Ectodermal cell (in vitro differentiated cells): ENCODE measurements around the gene CDC42EP2.

ENCODE experiments used
- H3K27ac ChIP-seq: 2 replicates; pipeline ENCODE4 v1.7.0; 2013; ENCODE audit warnings: mild to moderate bottlenecking, low read depth, low read length; ENCODE audit not compliant: insufficient read depth, poor library complexity, severe bottlenecking
- H3K27me3 ChIP-seq: 2 replicates; pipeline ENCODE4 v1.7.0; 2013; ENCODE audit warnings: mild to moderate bottlenecking, low read length; ENCODE audit not compliant: insufficient read depth, control insufficient read depth, poor library complexity, severe bottlenecking
- H3K36me3 ChIP-seq: one replicate; pipeline ENCODE4 v1.7.0; 2013; ENCODE audit warnings: low read length; ENCODE audit not compliant: control insufficient read depth, insufficient read depth
- H3K4me1 ChIP-seq: one replicate; pipeline ENCODE4 v1.7.0; 2013; ENCODE audit warnings: low read length; ENCODE audit not compliant: control insufficient read depth, insufficient read depth
- H3K4me3 ChIP-seq: 2 replicates; pipeline ENCODE4 v1.7.0; 2013; ENCODE audit warnings: low read depth, low read length, control low read depth; ENCODE audit not compliant: insufficient read depth
- H3K9me3 ChIP-seq: 2 replicates; pipeline ENCODE4 v1.7.0; 2013; ENCODE audit warnings: mild to moderate bottlenecking, low read length, moderate library complexity; ENCODE audit not compliant: control insufficient read depth
- WGBS, 2 experiments: methylation state at CpG; one replicate each; pipeline ENCODE4 v1.1.7; 2013; ENCODE audit warnings: missing lambda C conversion rate in 2 of 2; 5-methylcytosine and 5-hydroxymethylcytosine counted together

The CDC42EP2 gene

DNA sequence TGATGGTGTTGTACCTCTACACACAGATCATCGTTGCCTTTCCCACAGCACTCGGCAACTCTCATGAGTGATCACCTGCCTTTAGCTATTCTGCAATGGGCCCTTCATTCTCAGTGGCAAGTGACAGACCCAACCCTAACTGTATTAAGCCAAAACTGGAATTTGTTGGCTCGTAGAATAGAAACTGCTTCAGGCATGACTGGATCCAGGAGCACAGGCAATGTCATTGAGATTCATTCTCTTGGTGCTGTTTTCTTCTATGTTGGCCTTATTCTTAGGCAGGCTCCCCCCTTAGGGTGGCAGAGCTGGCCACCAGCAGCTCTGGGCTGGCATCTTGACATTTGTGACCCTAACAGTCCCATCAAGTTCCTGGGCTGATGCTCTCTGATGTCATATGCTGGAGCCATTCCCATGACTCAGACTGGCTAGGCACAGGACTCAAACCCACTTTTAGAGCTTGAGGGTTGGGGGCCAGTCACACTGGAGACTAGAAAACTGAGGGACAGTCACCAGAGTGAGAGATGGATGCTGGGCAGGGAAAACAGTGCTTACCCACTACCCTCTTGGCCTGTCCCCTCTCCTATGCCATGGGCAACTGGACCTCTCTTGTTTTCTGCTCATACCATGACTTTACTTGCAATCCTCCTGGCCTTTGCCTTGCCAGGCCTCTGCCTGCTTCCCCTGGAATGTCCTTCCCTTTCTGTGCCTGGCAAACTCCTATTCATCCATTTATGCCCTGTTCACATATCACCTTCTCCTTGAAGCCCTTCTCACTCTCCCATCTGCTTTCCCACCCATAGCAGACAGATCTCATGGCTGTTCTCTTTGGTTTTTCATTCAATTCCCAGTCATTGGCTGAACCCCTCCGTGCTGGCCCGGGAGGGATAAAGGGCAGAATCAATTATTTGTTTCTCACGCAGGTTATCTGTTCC lies 7.1 kb upstream of the CDC42EP2 start:
- H3K36me3 ChIP-seq = no peaks in the 10 kb centered on the region
- no peak overlapping the region for H3K27ac ChIP-seq
- H3K27me3 ChIP-seq = no peaks in the 10 kb centered on the region
- H3K4me1 ChIP-seq = peaks cover 20% of the 10 kb centered on the region
- WGBS, 2 experiments = 91 to 93% methylated on average over 6 of the region's 6 CpGs
- H3K9me3 ChIP-seq = no peaks in the 10 kb centered on the region
- no peak overlapping the region for H3K4me3 ChIP-seq

- WGBS, 2 experiments = 84 to 88% methylated on average over 7 of the region's 7 CpGs
- no peaks in the 10 kb centered on the region for H3K9me3 ChIP-seq
- no peak overlapping the region for H3K27ac ChIP-seq
- H3K36me3 ChIP-seq = no peaks in the 10 kb centered on the region
- H3K27me3 ChIP-seq = peaks cover 4% of the 10 kb centered on the region
- H3K4me1 ChIP-seq = peaks cover 20% of the 10 kb centered on the region
- no peak overlapping the region for H3K4me3 ChIP-seq
Measured at GRCh38 chr11:65308281-65308891, 6.3 kb upstream of the CDC42EP2 start.

DNA sequence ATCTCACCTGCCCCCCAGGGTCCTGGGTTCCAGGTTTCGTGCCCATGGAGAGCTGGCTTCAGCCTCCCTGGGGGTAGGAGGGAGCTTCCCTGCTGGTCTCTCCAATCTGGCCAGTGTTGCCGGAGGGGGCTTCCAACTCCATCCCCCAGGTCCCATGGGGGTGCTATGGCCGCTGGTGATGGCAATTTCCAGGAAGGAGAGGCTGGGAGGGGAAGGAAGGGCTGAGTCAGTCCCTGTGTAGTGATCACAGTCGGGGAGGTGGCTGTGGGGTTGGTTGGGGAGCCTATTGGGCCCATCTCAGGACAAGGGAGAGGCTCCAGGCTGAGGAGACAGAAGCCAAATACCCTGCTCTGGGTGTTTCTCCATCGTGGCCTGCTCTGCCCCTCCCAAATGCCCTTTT lies 5.7 kb upstream of the CDC42EP2 start:
- Histone ChIP-seq H3K27ac (no peak overlapping the region), H3K4me1 (peaks cover 20% of the 10 kb centered on the region)
- 90 to 95% methylated on average over 5 of the region's 5 CpGs for WGBS, 2 experiments

DNA sequence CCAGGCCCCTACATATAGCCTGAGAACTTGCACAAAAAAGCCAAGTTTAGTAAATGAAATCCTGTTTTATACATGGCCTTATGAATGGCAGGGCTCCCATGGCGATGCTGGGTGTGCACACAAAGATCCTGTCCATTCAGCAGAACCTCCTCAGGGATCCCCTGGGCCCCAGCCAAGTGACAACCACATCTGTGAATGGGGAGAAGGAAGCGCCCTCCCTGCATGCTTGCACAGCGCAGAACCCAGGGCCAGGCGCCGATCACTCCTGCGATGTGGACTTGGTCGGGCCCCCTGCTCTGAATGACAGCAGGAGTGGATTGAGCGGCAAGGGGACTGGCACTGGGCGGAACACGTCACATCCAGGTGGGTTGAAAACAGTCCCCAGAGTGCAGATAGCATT lies 4.5 kb upstream of the CDC42EP2 start:
- Histone ChIP-seq H3K36me3 (no peaks in the 10 kb centered on the region), H3K27ac (peak overlapping the region; percentile 70), H3K4me1 (peaks cover 24% of the 10 kb centered on the region), H3K4me3 (no peak overlapping the region), H3K9me3 (no peaks in the 10 kb centered on the region), H3K27me3 (peaks cover 16% of the 10 kb centered on the region)
- WGBS, 2 experiments = 71 to 72% methylated on average over 10 of the region's 10 CpGs

More for the DNA sequence above, 5.7 kb upstream of the CDC42EP2 start:
- Histone ChIP-seq H3K36me3 (no peaks in the 10 kb centered on the region), H3K9me3 (no peaks in the 10 kb centered on the region), H3K4me3 (no peak overlapping the region), H3K27me3 (peaks cover 11% of the 10 kb centered on the region)

GRCh38 chr11:65310736-65311135 lies 3.9 kb upstream of the CDC42EP2 start:
- peak overlapping the region; percentile 70 for H3K27ac ChIP-seq
- no peak overlapping the region for H3K4me3 ChIP-seq
- peaks cover 16% of the 10 kb centered on the region for H3K27me3 ChIP-seq
- no peaks in the 10 kb centered on the region for H3K9me3 ChIP-seq
- H3K4me1 ChIP-seq = peaks cover 24% of the 10 kb centered on the region
- 35 to 40% methylated on average over 5 to 6 of the region's 6 CpGs for WGBS, 2 experiments
- no peaks in the 10 kb centered on the region for H3K36me3 ChIP-seq

DNA sequence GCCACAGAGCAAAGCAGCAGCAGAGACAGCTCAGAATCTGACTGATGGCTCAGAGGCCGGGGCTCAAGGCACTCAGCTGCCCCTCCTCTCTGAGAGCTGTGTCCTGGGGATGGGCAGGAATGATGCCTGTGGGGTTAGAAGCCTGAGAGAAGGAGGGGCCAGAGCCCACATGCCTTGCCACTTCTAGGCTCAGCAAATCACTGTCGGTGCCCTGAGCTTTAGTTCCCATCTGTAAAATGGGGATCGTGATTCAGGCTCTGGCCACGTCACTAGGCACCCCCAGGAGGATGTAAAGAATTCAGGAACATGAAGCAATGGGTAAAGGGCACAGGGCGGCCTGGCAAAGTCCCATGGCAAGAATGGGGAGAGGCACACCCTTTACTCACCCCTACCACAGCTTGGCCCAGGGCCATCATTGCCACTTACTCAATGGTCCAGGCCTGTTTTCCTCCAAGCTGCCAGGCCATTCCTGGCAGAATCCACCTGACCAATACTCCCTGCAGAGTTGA lies 3.4 kb upstream of the CDC42EP2 start:
- Histone ChIP-seq H3K4me1 (peaks cover 26% of the 10 kb centered on the region), H3K27me3 (peaks cover 19% of the 10 kb centered on the region), H3K27ac (peak overlapping the region; percentile 70), H3K4me3 (no peak overlapping the region), H3K9me3 (no peaks in the 10 kb centered on the region), H3K36me3 (no peaks in the 10 kb centered on the region)
- WGBS, 2 experiments = 64 to 70% methylated on average over 5 of the region's 5 CpGs

DNA sequence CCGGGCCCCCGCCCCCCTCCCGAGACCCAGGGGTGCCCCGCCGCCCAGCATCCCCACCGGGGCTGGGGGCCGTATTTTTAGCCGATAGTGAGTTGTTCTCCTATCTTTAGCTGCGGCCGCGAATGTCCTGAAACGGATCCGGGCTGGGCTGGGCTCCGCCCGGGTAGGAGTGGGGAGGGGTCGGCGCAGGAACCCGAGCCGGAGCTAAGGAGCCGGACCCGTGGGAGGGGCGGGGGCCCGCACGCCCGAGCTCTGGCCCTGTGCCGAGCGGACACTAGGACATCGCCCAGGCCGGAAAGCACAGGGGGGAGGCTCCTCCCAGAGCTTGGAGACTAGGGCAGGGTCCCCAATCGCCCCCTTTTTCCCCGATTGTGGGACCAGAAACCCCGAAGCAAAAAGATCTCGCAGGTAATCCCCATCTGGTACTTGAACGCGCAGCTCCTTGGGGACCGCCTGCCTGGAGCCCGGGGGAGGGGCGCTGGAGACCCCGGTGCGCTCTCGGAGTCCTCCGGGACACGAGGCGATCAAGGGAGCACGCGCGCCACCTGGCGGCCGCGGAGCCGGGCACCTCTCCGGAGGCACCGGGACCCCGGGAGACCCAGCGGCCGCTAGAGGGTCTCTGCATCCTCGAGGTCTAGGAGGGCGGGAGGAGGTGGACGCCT lies 669 bp downstream of the CDC42EP2 start:
- Histone ChIP-seq H3K36me3 (no peaks in the 10 kb centered on the region), H3K9me3 (no peaks in the 10 kb centered on the region), H3K4me3 (peak overlapping the region; percentile 66), H3K27ac (no peak overlapping the region), H3K4me1 (peaks cover 31% of the 10 kb centered on the region), H3K27me3 (peaks cover 20% of the 10 kb centered on the region)
- 1% methylated on average over 59 of the region's 59 CpGs for WGBS, 2 experiments

DNA sequence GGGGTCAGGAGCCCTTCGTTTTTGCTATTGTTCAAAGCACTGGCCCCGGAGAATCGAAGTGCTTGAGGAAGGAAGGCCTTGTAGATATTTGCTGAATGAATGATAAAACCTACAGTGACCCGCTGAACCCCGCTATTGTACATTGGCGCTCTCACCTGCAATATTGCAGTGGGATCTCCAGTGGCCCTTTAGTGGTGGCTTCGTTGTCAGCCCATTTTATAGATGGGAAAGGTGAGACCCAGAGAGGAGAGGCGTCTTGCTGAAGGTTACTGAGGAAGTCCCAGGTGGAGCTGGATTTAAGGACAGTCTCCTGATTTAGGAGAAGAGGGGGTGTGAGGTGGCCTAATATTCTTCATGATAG lies 1.2 kb downstream of the CDC42EP2 start:
- H3K27ac ChIP-seq = no peak overlapping the region
- H3K27me3 ChIP-seq = peaks cover 20% of the 10 kb centered on the region
- no peaks in the 10 kb centered on the region for H3K36me3 ChIP-seq
- no peaks in the 10 kb centered on the region for H3K9me3 ChIP-seq
- H3K4me1 ChIP-seq = peaks cover 26% of the 10 kb centered on the region
- 39 to 43% methylated on average over 8 of the region's 8 CpGs for WGBS, 2 experiments
- no peak overlapping the region for H3K4me3 ChIP-seq

DNA sequence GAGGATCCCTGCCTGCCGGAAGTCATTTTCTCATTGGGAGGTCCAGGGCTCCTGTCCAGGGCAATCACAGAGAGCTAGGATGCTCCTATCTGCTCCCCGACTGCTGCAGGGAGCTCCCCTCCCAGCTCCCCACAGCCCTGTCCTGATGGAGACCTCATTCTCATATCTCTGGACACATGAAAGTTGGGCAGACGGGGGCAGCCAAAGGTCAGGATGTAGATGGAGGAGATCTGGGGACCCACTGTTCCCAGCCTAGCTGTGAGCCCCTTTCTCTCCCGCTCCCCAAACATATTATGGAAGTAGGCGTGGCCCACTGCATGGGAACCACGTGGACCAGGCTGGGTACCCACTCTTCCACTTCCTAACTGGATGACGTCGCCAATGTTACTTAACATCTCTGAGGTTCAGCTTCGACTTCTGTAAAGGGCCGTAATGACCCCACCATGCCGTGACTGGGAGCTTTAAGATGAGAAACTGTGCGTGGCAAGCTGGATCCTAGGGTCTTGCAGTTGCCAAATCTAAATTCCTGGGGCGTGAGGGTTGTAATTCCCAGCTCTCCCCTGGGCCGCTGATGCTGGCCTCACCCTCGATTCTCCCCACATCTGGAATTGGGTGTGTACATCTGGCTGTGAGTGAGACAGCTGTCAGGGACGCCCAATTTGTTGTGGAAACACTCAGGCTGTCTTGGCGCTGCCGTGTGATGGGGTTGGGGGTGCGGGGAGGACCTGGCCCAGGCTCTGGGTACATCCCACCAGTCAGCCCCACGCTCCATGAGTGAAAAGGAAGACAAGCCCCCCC lies 1.8 kb downstream of the CDC42EP2 start:
- Histone ChIP-seq H3K4me1 (peaks cover 20% of the 10 kb centered on the region), H3K27ac (no peak overlapping the region), H3K4me3 (no peak overlapping the region), H3K27me3 (peaks cover 20% of the 10 kb centered on the region), H3K36me3 (no peaks in the 10 kb centered on the region), H3K9me3 (no peaks in the 10 kb centered on the region)
- 60 to 67% methylated on average over 20 of the region's 20 CpGs for WGBS, 2 experiments
